K562 (cell line): ENCODE results near the gene VKORC1. TPM values are rescaled to one million over a fixed set of nuclear protein-coding genes. Genes with fewer than 3 reads are reported as not detected.
A peak's percentile ranks its signal among the peaks of the same experiment; 100 is the strongest.

ENCODE experiments used
- CCAR2 ChIP-seq: fragments of 200-400 bp; formaldehyde crosslinking; IDR thresholded peaks from 2 replicates; pipeline ENCODE4 v1.6.1; 2017; ENCODE audit warnings: mild to moderate bottlenecking, low read depth, low read length
- DDX20 ChIP-seq: fragments of 450-650 bp; IDR thresholded peaks from 2 replicates; pipeline ENCODE4 v1.6.1; 2016; ENCODE audit warnings: missing genetic modification characterization, low read depth, mild to moderate bottlenecking, missing compliant biosample characterization, moderate library complexity
- ESRRA ChIP-seq: fragments of 450-650 bp; IDR thresholded peaks from 2 replicates; pipeline ENCODE4 v1.6.1; 2014; ENCODE audit warnings: low read depth, mild to moderate bottlenecking, moderate library complexity, borderline replicate concordance
- FOXA3 ChIP-seq, 2 experiments: fragments of 450-650 bp in 1 of 2; sonication (generic) in 1 of 2; formaldehyde crosslinking; IDR thresholded peaks in 1 of 2; conservative IDR thresholded peaks in 1 of 2; 2 replicates each; pipeline versions ENCODE4 v1.4.0 to v1.8.0; 2020 to 2022; ENCODE audit warnings: mild to moderate bottlenecking in 2 of 2, missing genetic modification reagents in 1 of 2
- FOXJ3 ChIP-seq: sonication (generic); formaldehyde crosslinking; IDR thresholded peaks from 2 replicates; pipeline ENCODE4 v1.4.0; 2020; ENCODE audit warnings: mild to moderate bottlenecking, missing genetic modification reagents
- PCBP2 ChIP-seq: fragments of 200-400 bp; formaldehyde crosslinking; IDR thresholded peaks from 2 replicates; pipeline ENCODE4 v1.6.1; 2018; ENCODE audit warnings: low read length, low read depth, mild to moderate bottlenecking, moderate library complexity; ENCODE audit not compliant: poor library complexity, severe bottlenecking
- SRSF3 ChIP-seq: fragments of 200-400 bp; formaldehyde crosslinking; IDR thresholded peaks from 2 replicates; pipeline ENCODE4 v1.6.1; 2016; ENCODE audit warnings: mild to moderate bottlenecking, low read length, moderate library complexity; ENCODE audit not compliant: insufficient read depth
- ZNF668 ChIP-seq: fragments of 250-450 bp; sonication (Bioruptor Pico); IDR thresholded peaks from 2 replicates; pipeline ENCODE4 v1.8.0; 2022; ENCODE audit warnings: mild to moderate bottlenecking, inconsistent platforms
- polyA plus RNA-seq, 8 experiments: library from polyadenylated mRNA; depleted of rRNA in 4 of 8; stranded (reverse) in 5 of 8; unstranded in 3 of 8; fragments of >200 nt; fragmentation: Nextera tagmentation in 2 of 8; fragmentation: Illumina TruSeq in 1 of 8; extraction: Ambion mirVana in 2 of 8; extraction: Trizol in 1 of 8; gene quantifications; 2 replicates each; pipeline versions ENCODE4 v1.2.1 to v1.2.3, GENCODE V29; 2011 to 2014; ENCODE audit warnings: inconsistent platforms in 1 of 8, missing spikeins in 1 of 8
- total RNA-seq, 7 experiments: library from RNA; depleted of rRNA in 6 of 7; stranded (reverse); fragments of >200 nt in 6 of 7; fragmentation: Illumina TruSeq in 2 of 7; extraction: Trizol in 2 of 7; gene quantifications; 2 replicates each; pipeline versions ENCODE4 v1.2.1 to v1.2.3, GENCODE V29; 2011 to 2021; ENCODE audit warnings: low replicate concordance in 1 of 7
- TF ChIP-seq, protein P1 (sequence below): fragments of 250-450 bp; sonication (Bioruptor Pico); IDR thresholded peaks from 2 replicates; pipeline ENCODE4 v1.4.0; 2020; ENCODE audit warnings: mild to moderate bottlenecking, moderate library complexity, borderline replicate concordance
- TF ChIP-seq, protein P2 (sequence below): sonication (generic); formaldehyde crosslinking; IDR thresholded peaks from 2 replicates; pipeline ENCODE4 v1.8.1; 2023; ENCODE audit warnings: mild to moderate bottlenecking, missing genetic modification reagents
- TF ChIP-seq, protein P3 (sequence below): fragments of 200-800 bp; sonication (Bioruptor generic); IDR thresholded peaks from 2 replicates; pipeline ENCODE4 v1.6.1; 2016; ENCODE audit warnings: missing genetic modification characterization, missing compliant biosample characterization

VKORC1 gene
- total and polyA plus RNA-seq, 9 of the 15 experiments (the other 6 are each of a cell fraction or from before 2014, with no cell fraction given), result 30.0 to 119 (median 62.1) TPM

DNA sequence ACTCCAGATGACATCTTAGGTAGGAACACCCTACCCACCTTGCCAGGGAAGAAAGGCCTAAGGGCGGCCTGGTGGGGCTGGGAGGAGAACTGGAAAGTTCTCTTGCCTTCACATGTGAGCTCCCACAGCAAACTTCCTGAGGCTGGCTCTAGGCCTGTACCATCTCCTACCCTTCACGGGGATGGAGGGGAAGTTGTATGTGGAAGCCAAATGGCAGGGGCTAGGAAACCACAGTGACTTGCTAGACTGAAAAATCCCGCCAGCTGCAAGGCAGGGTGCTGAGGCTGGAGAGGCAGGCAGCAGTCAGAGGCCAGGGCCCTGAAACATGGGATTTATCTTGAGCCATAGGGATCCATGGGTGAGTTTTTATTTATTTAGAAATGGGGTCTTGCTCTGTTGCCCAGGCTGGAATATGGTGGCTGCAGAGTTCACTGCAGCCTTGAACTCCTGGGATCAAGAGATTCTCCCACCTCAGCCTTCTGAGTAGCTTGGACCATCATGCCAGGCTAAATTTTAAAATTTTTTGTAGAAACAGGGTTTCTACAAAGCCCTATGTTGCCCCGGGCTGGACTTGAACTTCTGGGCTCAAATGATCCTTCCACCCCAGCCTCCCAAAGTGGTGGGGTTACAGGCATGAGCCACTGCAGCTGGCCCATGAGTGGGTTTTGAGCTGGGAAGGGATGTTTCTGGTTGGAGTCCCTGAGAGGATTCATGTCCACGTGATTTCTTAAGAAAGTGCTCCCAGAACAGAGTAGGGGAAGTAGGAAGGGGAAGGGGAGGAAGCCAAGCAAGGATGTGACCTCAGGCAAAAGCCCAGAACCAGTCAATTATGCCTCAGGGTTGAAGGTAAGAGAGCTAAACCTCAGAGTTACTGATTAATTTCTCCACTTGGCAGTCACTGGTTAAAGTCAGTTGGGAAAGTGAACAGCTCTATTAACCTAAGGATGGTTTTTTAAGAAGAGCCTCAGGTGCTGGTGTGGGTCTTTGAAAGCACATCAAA lies 18.8 kb upstream of the VKORC1 start (continued):
- TF ChIP-seq, protein P1, sequence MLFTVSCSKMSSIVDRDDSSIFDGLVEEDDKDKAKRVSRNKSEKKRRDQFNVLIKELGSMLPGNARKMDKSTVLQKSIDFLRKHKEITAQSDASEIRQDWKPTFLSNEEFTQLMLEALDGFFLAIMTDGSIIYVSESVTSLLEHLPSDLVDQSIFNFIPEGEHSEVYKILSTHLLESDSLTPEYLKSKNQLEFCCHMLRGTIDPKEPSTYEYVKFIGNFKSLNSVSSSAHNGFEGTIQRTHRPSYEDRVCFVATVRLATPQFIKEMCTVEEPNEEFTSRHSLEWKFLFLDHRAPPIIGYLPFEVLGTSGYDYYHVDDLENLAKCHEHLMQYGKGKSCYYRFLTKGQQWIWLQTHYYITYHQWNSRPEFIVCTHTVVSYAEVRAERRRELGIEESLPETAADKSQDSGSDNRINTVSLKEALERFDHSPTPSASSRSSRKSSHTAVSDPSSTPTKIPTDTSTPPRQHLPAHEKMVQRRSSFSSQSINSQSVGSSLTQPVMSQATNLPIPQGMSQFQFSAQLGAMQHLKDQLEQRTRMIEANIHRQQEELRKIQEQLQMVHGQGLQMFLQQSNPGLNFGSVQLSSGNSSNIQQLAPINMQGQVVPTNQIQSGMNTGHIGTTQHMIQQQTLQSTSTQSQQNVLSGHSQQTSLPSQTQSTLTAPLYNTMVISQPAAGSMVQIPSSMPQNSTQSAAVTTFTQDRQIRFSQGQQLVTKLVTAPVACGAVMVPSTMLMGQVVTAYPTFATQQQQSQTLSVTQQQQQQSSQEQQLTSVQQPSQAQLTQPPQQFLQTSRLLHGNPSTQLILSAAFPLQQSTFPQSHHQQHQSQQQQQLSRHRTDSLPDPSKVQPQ (CRISPR knock-in tag), result no peak
- TF ChIP-seq ZNF668, result no peak
- TF ChIP-seq DDX20 (tag), result no peak
- TF ChIP-seq, protein P2, sequence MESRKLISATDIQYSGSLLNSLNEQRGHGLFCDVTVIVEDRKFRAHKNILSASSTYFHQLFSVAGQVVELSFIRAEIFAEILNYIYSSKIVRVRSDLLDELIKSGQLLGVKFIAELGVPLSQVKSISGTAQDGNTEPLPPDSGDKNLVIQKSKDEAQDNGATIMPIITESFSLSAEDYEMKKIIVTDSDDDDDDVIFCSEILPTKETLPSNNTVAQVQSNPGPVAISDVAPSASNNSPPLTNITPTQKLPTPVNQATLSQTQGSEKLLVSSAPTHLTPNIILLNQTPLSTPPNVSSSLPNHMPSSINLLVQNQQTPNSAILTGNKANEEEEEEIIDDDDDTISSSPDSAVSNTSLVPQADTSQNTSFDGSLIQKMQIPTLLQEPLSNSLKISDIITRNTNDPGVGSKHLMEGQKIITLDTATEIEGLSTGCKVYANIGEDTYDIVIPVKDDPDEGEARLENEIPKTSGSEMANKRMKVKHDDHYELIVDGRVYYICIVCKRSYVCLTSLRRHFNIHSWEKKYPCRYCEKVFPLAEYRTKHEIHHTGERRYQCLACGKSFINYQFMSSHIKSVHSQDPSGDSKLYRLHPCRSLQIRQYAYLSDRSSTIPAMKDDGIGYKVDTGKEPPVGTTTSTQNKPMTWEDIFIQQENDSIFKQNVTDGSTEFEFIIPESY, result 0 out of 2 replicates have a peak, but pooled peaks have one; percentile 38
- TF ChIP-seq FOXJ3 (CRISPR knock-in tag), result no peak
- no peak for TF ChIP-seq SRSF3
- TF ChIP-seq ESRRA, result no peak
- no peak for TF ChIP-seq PCBP2
- no peak for TF ChIP-seq CCAR2
- TF ChIP-seq FOXA3 (CRISPR knock-in tag; conservative IDR thresholded peaks at IDR 0.05 in 1 of 2, IDR thresholded peaks at IDR 0.05 in 1 of 2), result no peak
- TF ChIP-seq, protein P3, sequence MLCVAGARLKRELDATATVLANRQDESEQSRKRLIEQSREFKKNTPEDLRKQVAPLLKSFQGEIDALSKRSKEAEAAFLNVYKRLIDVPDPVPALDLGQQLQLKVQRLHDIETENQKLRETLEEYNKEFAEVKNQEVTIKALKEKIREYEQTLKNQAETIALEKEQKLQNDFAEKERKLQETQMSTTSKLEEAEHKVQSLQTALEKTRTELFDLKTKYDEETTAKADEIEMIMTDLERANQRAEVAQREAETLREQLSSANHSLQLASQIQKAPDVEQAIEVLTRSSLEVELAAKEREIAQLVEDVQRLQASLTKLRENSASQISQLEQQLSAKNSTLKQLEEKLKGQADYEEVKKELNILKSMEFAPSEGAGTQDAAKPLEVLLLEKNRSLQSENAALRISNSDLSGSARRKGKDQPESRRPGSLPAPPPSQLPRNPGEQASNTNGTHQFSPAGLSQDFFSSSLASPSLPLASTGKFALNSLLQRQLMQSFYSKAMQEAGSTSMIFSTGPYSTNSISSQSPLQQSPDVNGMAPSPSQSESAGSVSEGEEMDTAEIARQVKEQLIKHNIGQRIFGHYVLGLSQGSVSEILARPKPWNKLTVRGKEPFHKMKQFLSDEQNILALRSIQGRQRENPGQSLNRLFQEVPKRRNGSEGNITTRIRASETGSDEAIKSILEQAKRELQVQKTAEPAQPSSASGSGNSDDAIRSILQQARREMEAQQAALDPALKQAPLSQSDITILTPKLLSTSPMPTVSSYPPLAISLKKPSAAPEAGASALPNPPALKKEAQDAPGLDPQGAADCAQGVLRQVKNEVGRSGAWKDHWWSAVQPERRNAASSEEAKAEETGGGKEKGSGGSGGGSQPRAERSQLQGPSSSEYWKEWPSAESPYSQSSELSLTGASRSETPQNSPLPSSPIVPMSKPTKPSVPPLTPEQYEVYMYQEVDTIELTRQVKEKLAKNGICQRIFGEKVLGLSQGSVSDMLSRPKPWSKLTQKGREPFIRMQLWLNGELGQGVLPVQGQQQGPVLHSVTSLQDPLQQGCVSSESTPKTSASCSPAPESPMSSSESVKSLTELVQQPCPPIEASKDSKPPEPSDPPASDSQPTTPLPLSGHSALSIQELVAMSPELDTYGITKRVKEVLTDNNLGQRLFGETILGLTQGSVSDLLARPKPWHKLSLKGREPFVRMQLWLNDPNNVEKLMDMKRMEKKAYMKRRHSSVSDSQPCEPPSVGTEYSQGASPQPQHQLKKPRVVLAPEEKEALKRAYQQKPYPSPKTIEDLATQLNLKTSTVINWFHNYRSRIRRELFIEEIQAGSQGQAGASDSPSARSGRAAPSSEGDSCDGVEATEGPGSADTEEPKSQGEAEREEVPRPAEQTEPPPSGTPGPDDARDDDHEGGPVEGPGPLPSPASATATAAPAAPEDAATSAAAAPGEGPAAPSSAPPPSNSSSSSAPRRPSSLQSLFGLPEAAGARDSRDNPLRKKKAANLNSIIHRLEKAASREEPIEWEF (CRISPR knock-in tag), result no peak
- TF ChIP-seq, all 486 proteins: peak for 7
